ENCODE results near the gene BACE2. TPM values are rescaled to one million over a fixed set of nuclear protein-coding genes. Genes with fewer than 3 reads are reported as not detected.
A peak's percentile ranks its signal among the peaks of the same experiment; 100 is the strongest.

BACE2 gene
- total RNA-seq, 1 donor from 2014 or later = 64.8 TPM

DNA sequence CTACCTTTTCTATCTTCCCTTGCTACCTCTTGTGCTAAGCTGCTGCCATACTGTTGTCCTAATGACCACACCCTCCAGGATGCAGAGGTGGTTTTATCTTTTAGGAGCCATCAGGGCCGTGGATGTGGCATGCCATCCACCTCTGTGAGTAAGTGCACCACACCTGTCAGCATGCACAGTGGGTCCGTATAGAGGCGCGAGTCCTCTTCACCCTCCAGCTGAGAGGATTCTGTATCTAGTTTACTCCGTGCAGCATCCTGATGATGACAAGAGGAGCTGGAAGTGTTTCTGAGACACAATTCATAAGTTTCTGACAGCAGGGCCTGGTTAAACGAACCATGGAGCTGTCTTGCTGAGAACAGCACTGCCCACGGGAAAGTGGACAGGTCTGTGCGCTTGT lies 159.8 kb downstream of the BACE2 start:
- Histone ChIP-seq H3K36me3 (ENCODE audit: control insufficient read depth, insufficient read depth, low read length) (no peaks in the 10 kb centered on the region), H3K4me3 (ENCODE audit: low read depth, low read length) (no peak overlapping the region), H3K27me3 (ENCODE audit: control insufficient read depth, insufficient read depth, low read length) (no peaks in the 10 kb centered on the region)
- TF ChIP-seq, protein P1, sequence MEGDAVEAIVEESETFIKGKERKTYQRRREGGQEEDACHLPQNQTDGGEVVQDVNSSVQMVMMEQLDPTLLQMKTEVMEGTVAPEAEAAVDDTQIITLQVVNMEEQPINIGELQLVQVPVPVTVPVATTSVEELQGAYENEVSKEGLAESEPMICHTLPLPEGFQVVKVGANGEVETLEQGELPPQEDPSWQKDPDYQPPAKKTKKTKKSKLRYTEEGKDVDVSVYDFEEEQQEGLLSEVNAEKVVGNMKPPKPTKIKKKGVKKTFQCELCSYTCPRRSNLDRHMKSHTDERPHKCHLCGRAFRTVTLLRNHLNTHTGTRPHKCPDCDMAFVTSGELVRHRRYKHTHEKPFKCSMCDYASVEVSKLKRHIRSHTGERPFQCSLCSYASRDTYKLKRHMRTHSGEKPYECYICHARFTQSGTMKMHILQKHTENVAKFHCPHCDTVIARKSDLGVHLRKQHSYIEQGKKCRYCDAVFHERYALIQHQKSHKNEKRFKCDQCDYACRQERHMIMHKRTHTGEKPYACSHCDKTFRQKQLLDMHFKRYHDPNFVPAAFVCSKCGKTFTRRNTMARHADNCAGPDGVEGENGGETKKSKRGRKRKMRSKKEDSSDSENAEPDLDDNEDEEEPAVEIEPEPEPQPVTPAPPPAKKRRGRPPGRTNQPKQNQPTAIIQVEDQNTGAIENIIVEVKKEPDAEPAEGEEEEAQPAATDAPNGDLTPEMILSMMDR (IDR thresholded peaks at IDR 0.05; ENCODE audit: insufficient read depth, low read length, severe bottlenecking) = no peak
- DNase-seq (ENCODE audit: low read depth) = no peak
- FAIRE-seq = peak; percentile 60

DNA sequence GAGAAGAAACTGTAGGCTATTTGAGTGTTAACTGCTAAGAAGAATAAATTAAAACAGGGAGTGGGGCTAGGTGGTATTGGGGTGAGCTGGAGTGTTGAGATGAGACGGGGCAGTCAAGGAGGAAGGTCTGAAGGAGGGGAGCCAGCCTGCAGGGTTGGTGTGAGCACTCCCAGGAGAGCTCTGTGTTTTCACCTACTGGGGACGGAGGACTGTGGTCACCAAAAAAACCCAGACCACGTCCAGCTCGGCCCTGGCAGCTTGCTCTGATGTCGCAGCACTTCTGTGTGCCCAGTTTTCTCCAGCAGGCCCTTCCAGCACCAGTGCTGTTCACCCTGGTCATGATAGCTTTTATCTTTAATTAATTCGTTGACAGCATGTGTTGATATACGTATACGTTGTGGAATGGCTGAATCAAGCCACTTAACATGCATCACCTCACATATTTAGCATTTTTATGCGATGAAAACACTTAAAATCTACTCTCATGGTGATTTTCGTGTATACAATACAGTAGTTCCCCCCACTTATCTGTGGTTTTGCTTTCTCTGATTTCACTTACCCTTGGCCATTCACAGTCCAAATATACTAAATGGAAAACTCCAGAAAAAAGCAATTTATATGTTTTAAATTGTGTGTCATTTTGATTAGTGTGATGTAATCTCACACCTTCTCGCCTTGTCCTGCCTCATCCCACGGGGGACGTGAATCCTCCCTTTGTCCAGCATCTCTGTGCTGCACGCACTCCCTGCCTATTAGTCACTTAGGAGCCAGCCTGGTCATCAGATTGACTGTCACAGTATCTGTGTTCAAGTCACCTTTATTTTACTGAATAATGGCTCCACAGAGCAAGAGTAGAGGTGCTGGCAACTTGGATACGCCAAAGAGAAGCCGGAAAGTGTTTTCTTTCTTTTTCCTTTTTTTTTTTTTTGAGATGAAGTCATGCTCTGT lies 161.0 kb downstream of the BACE2 start:
- Histone ChIP-seq H3K36me3 (ENCODE audit: control insufficient read depth, insufficient read depth, low read length) (no peaks in the 10 kb centered on the region), H3K4me3 (ENCODE audit: low read depth, low read length) (no peak overlapping the region), H3K27me3 (ENCODE audit: control insufficient read depth, insufficient read depth, low read length) (no peaks in the 10 kb centered on the region)
- TF ChIP-seq, protein P1 (IDR thresholded peaks at IDR 0.05; ENCODE audit: insufficient read depth, low read length, severe bottlenecking) = no peak
- DNase-seq (ENCODE audit: low read depth) (peak; percentile 38), FAIRE-seq (peak; percentile 66)

Other genes starting within 250 kb of the BACE2 start
- not detected in 2 replicates for gene FAM3B, start 148.6 kb downstream of the BACE2 start, total RNA-seq
- 0.13 and 0.26 TPM in 2 replicates for gene MX2, start 193.9 kb downstream of the BACE2 start, total RNA-seq

Data from bronchial epithelial cell (primary cell).